SK-N-MC (cell line): ENCODE measurements around the gene HUWE1.

Source experiments
- EZH2 ChIP-seq: fragments of 200-600 bp; sonication (generic); IDR thresholded peaks from one replicate; pipeline ENCODE4 v1.6.1; 2017; ENCODE audit warnings: antibody characterized with exemption
- POLR2AphosphoS5 ChIP-seq: IDR thresholded peaks from 2 replicates; pipeline ENCODE4 v1.6.1; 2012; ENCODE audit warnings: mild to moderate bottlenecking, low read depth, low read length, borderline replicate concordance

GRCh38 chrX:53681661-53682060, 4.9 kb downstream of the HUWE1 start:
- TF ChIP-seq POLR2AphosphoS5 (no peak), EZH2 (no peak)
